HG03565 (cell line): ENCODE measurements around the gene WDR89.
"Not testable (repeated sequence)": the region's sequence is repeated elsewhere in the genome, so short reads cannot be mapped to it uniquely, and the experiment has no call there.

ENCODE experiments used
- ATAC-seq: cut with Tn5 transposase; IDR thresholded peaks from one replicate; pipeline ENCODE4 v1.9.1; 2021; ENCODE audit warnings: mild to moderate bottlenecking, moderate library complexity; ENCODE audit not compliant: unreplicated experiment

WDR89 gene, protein sequence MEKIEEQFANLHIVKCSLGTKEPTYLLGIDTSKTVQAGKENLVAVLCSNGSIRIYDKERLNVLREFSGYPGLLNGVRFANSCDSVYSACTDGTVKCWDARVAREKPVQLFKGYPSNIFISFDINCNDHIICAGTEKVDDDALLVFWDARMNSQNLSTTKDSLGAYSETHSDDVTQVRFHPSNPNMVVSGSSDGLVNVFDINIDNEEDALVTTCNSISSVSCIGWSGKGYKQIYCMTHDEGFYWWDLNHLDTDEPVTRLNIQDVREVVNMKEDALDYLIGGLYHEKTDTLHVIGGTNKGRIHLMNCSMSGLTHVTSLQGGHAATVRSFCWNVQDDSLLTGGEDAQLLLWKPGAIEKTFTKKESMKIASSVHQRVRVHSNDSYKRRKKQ

DNA sequence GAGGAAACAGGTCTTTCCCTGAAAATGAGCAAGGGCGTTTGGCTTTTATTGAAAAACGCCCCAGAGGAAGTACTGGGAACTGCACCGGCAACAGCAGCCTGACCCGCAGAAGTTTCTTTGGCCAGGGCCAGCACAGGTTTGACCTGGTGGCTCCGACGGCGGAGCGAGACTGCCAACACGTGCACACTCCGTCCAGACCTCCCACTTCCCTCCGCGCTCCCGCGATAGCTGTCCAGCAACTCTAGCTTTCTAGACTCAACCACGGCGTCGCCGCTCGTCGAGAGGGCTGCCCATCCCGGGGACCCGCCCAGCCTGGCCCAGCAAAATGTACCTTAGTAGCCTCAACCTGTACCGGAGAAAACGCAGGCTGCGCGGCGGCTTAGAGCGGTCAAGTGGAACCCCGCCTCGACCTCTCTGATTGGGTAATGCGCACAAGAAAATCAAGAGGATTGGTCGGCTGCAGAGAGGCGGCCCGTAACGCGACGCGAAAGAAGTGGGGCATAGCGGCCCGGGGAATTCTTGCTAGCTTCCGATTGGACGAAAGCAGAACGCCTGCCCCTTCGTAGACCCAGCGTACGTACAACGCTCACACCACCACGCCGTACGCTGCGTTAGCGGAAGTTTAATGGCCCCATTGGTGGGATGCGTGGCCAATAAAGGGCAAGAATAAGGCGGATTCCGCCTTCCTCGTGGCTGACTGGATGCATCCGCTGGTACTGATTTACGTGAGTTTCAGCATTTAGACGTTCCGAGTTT, at the start of gene WDR89:
TSS of gene WDR89 (minus strand) at position 399 of the 756 bp plus-strand sequence. CDS start 41,929 bp downstream, outside the sequence.
- ATAC-seq, result peak; percentile 76

DNA sequence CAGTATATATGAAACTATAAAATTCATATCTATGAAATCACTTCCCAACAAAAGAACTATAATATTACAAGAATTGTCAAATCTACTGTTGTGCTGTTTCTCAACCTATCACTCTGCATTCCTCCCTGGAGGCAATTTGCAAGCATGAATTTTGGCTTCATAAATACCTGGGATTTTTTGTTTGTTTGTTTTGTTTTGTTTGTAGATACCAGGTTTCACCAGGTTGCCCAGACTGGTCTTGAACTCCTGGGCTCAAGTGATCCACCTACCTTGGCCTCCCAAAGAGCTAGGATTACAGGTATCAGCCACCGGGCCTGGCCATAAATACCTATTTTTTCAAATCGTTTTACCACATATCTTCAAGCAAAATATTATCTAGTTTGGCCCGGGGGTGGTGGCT, 47.5 kb upstream of the WDR89 start:
- no peak for ATAC-seq

DNA sequence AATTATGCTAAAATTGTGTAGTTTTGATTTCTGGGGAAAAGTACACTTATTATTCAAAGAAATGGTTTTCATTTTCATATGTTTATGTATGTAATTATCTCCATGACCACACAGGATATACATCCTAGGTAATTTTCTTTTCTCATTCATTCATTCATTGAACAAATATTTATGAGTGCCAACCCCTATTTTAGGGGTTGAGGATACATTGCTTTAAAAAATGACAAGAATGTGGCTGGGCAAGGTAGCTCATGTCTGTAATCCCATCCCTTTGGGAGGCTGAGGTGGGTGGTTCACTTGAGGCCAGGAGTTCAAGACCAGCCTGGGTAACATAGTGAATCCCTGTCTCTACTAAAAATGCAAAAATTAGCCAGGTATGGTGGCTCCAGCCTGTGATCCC, 45.3 kb upstream of the WDR89 start:
- no peak for ATAC-seq

DNA sequence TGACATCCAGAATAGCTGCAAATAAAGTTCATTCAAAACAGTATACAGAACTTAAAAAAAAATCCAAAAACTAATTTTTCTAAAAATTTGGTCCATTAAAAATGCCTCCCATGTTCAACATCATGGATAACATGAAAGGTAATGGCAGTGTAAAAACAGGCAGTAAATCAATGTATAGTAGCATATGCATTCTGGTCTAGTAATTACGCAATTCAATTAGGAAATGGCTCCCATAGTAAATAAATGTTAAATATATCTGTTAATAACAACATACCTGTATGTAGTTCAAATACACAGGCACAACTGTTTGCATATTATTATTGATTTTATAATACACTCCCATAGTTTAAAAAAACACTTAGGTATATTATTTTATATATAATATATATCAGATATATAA, 43.7 kb upstream of the WDR89 start:
- no peak for ATAC-seq

DNA sequence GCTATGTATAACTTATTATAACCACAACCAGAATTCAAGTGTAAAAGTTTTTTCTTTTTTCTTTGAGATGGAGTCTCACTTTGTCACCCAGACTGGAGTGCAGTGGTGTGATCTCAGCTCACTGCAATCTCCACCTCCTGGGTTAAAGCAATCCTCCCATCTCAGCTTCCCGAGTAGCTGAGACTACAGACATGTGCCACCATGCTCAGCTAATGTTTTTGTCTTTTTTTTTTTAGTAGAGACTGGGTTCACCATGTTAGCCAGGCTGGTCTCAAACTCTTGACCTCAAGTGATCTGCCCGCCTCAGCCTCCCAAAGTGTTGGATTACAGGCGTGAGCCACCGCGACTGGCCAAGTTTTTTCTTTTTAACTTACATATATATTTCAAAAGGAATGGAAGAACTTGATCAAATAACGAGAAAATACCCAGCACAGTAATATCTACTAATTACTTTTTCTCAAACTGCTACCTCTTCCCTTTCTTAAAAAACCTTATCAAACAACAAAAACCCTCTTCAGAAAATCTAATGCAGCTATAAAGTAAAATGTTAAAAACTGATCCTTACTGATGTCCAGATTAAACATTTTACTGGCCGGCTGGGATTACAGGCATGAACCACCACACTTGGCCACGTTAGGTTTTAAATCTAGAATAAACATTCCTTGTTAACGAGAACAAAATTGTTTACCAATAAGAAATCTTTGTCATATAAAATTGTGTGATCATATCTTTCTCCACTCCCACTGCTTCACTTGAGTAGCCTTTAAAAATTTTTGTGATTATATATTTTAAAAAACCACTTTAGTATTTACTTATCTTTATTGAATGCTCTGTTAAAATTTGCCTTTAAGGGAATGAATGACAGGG, 41.3 kb upstream of the WDR89 start:
- ATAC-seq, result no peak

DNA sequence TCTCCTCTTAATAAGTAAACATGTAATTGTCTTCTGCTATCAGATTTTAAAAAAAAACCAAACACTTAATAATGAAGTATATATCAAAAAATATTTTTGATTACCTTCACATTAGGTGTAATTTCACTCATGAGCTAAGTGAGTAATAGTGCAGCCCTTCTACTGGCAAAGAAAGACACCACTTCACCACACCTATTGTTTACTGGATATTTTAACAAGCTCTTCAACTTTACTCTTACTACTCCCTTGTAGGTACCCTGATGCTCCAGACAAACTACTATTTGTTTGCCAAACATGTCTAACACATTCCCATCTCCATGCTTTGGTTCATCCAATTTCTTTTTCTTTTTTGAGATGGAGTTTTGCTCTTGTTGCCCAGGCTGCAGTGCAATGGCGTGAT, 36.9 kb upstream of the WDR89 start:
- ATAC-seq, result no peak

DNA sequence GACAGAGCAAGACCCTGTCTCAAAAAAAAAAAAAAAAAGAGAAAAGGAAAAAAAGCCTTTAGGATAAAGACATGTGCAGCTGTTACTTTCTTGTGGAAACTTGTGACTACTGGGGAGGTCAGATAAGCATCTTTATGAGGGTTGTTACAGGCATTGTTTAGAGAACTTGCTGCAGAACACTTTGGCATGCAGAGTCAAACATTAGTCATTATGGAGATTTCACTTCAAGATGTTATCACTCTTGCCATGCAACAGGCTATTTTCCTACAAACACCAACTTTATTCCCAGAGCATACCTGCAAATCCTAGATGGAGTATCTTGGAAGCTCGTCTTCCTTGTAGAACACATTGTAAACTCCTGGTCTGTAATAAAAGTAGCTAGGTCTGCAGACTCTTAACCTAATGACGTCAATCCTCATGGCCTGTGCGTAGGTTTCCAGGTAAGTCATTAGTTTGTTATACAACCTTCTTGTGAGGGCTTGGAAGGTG, 36.3 kb upstream of the WDR89 start:
- no peak for ATAC-seq

DNA sequence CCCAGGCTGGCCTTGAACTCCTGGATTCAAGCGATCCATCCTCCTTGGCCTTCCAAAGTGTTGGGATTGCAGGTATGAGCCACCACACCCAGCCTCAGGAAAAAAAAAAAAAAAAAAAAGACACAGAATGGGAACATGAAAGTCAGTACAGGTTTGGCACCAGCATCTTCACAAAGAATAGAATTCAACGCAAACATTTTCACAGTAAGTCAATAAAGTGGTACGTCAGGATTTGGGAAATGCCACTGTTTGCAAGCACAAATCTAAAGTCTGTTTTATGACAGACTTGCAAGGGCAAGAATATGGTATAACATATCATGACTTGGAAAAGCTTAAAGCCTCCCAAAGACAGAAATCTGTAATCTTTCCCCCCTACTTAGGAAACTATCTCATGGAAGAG, 34.9 kb upstream of the WDR89 start:
- no peak for ATAC-seq

DNA sequence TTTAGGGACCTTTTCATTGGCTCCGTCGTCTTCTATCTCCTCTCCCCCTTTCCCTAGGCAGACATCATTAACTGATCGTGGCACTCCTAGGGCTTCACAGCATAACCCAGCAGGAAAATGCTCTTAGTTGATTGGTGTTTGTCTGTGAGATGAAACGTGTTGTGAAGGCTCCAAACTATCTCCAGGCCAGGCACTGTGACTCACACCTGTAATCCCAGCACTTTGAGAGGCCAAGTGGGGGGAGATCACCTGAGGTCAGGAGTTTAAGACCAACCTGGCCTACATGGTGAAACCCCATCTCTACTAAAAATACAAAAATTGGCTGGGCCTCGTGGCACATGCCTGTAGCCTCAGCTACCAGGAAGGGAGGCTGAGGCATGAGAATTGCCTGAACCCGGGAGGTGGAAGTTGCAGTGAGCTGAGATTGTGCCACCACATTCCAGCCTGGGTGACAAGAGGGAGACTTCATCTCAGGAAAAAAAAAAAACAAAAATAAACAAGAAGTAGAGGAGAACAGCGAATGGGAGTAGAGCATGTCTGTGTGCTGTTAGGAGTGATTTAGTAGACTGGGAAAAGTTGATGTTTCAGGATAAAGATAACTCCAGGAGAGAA, 32.3 kb upstream of the WDR89 start:
- no peak for ATAC-seq

DNA sequence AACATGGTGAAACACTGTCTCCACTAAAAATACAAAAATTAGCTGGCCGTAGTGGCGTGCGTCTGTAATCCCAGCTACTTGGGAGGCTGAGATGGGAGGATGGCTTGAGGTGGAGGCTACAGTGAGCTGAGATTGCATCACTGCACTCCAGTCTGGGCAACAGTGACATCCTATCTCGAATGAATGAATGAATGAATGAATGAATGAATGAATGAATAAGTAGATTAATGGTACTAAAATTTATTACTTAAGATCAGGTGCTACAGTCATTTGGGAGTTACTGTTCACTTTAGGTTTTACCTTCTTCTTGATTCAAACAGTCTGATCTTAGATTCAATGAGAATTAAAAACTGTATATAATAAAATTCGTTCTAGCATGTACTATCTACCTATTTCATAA, 31.6 kb upstream of the WDR89 start:
- no peak for ATAC-seq

DNA sequence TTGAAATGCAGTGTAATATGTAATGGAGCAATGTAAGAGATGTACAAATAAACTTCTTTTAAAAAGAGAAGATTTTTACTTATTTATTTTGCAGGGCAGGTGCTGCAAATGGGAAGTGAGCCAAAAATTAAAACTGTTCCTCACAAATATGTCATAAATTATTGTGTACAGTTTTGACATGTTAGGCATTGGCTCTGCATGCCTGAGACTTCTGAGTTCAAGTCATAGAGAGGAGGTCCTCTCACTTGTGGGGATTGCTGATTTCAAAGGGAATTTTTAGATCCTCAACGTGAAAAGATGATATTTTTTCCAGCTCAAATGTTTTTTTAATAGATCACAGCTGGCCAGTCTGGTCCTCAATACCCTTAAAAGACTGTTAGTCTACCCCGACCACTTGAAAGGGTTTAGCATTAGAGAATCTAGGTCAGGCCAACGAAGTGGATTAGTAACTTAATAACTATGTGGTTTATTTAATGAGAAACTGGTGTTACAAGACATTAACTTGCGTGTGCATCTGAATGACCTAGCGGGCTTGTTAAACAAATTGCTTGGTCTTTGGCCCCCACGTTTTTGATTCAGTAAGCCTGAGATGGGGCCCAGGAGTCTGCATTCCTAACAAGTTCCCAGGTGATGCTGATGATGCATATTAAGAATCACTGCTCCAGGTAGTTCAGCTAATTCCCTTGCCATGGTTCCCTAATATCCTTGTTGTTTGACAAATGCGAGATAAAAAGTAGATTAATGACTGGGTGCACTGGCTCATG, 30.9 kb upstream of the WDR89 start:
- ATAC-seq, result peak; percentile 38

DNA sequence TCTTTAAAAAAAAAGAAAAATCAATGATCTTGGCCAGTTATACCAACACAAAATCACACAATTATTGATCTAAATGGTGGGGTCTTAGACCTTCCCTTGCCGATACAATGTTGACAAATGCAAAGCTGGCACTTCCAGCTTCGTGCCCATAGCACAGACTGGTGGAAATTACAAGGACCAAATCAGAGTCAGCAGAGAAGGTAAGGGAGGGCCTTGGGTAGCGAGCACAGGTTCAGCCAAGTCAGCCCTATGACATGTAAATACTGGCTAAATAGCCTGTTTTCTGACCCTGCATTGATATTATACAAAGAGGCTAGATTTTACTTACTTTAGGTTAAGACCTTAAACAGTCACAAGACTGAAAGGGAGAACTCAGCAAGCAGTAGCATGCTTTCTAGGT, 30.3 kb upstream of the WDR89 start:
- no peak for ATAC-seq

DNA sequence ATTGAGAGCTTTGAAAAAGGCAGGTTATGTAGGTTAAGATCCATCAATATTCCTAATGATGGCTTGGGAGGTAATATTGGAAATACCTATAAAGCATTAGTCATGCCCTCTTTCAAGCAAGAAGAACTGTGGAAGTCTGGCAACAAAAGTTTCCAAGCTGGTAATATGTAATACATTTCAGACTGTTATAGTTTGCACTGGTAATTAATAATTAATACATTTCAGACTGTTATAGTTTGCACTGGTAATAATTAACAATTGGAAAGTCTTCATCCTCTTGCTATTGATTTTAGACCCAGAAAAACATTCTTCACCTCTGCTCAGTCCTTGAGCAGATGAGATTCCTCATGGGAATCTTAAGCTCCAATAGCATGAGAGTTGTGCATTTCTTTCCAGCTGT, 29.0 kb upstream of the WDR89 start:
- ATAC-seq, result no peak

DNA sequence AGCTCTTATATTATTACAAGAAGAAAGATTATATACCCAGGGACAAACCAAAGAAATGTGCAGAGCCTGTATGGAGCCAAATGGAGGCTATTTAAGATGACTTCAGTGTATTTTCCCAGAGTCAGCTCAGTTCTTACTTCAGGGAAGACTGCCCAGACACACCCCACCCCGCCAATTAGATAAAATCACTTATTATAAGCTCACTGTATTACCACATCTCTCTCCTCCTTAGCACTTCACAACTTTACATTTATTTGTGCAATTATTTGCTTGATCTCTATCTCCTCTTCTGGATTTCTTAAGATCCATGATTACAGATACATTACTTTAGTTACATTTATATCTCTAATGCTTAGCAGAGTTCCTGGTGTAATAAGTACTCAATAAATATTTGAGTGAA, 24.7 kb upstream of the WDR89 start:
- no peak for ATAC-seq

DNA sequence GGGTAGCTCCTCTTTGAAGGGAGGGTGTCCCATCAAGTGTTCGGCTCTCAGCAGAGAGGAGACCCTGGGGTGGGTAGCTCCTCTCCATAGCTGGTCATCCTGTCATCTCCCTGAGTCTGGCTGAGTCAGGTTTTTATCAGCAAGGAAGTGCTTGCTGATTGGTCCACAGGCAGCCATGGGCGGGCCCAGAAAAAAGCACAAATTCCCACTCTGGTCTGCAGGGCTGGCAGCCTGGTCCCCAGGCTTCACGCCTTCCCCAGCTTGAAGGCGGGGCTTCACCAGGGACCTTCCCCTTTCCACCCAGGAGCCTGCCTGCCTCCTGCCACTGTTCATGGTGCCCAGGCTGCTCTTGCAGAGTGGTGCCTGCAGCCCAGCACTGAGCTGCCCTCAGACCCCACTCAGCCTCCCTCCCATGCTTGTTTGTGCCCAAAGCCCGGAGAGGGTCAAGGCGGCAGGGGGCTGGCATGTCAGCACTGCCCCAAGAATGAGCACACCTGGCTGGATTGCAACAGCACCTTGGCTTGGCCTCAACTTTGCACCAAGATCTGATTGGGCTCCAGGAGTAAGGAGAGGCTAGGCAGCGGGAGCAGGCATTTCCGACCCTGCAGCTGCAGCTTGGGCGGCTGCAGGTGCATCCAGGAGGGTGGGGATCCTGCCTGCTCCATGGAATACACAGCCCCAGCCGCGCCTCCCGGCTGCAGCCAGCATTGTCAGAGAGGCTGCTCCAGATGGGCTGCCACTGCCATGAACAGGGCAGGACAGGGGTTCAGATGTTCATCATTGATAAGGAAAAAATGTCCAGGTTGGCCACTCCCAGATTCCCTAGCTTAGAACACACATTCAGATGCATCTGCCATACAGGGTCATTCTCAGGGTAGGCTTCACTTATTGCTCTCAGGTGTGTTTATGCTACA, 22.0 kb upstream of the WDR89 start:
- ATAC-seq, result no peak

DNA sequence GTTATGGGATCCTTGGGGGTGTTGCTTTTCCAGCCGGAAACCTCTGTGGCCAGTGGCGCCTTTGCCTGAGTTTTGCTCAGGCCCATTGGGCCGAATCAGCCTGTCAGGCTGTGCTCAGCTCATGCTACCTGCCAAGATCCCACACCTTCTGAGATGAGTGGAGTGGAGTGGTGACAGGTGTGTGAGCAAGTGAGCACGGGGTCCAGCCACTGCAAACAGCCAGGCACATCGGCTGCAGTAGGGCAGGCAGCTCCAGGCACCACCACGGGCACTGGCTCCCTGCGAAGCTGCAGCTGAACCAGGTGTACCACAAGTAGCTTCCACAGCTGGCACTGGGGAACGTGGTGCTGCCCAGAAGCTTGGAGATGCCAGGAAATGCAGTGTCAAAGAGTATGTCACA, 21.1 kb upstream of the WDR89 start:
- ATAC-seq, result no peak

DNA sequence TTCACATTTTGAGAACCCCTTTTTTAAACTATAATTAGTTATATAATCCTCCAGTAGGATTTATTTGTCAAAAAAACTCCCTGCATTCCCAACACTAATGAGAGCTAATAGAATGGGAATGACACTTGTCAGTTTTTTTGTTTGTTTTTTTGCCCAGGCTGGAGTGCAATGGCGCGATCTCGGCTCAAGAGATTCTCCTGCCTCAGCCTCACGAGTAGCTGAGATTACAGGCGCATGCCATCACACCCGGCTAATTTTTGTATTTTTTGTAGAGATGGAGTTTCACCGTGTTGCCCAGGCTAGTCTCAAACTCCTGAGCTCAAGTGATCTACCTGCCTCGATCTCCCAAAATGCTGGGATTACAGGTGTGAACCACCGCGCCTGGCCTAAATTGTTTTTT, 20.2 kb upstream of the WDR89 start:
- not testable (repeated sequence) for ATAC-seq

DNA sequence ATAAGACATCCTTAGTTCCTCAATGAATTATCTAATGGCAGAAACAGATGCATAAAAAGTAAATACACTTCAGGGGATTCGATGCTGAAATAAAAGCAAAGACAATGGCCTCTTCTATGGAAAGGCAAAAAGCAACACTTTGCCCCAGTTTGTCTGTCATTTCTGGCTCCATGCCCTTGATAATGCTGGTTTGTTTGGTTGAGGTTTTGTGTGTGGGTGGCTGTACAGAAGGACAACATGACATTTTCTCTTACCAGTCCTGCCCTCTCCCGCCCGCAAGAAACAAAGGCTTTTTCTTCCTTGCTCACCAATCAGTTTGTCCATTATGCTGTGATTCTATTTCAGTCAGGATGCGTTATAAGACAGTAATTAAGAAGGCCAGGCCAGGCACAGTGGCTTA, 18.1 kb upstream of the WDR89 start:
- no peak for ATAC-seq

DNA sequence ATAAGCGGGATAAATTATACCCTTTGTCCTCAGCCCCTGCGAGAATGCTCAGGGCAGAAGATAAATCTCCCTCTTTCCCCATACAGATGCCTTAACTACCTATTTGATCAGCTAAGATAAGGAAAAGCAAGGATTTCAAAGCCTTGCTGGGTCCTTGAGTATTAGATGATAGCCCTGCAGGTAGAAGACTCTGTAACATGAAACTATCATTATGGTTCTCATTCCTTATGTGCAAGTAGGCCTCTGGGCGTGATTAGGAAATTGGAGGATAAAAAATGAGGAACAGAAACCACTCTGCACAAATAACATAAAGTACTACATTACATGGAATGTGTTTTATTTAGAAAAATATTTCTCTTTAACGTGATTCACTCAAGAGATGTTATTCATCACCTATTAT, 14.5 kb upstream of the WDR89 start:
- no peak for ATAC-seq
